Neural crest cell (in vitro differentiated cells): ENCODE measurements around the gene HNRNPH2. TPM values are rescaled to one million over a fixed set of nuclear protein-coding genes. Genes with fewer than 3 reads are reported as not detected.

Source experiments
- DNase-seq: peaks from one replicate; pipeline ENCODE4 v3.0.0; 2021; ENCODE audit warnings: low read depth, mixed read lengths, low spot score
- H3K27ac Mint-ChIP-seq: one replicate; pipeline ENCODE4 v1.8.0; 2021; ENCODE audit warnings: mild to moderate bottlenecking, mixed read lengths; ENCODE audit not compliant: unreplicated experiment
- H3K27me3 Mint-ChIP-seq: 2 replicates; pipeline ENCODE4 v1.8.0; 2021; ENCODE audit warnings: low read depth, mild to moderate bottlenecking, mixed read lengths
- H3K36me3 Mint-ChIP-seq: 2 replicates; pipeline ENCODE4 v1.8.0; 2021; ENCODE audit warnings: low read depth, mild to moderate bottlenecking, mixed read lengths
- H3K4me1 Mint-ChIP-seq: 2 replicates; pipeline ENCODE4 v1.8.0; 2021; ENCODE audit warnings: mixed read lengths
- H3K4me3 Mint-ChIP-seq: one replicate; pipeline ENCODE4 v1.8.0; 2021; ENCODE audit warnings: mild to moderate bottlenecking, mixed read lengths
- H3K9me3 Mint-ChIP-seq: 2 replicates; pipeline ENCODE4 v1.8.0; 2021; ENCODE audit warnings: mixed read lengths
- long read RNA-seq: library from polyadenylated mRNA; unstranded; transcript quantifications from one replicate; pipeline ENCODE4 v2.0.0, GENCODE V29; 2020
- total RNA-seq: library from RNA; stranded (reverse); gene quantifications from 2 replicates; pipeline ENCODE4 v1.2.1, GENCODE V29; 2021
- TF ChIP-seq, protein P1 (sequence below): fragments of 200-600 bp; sonication (generic); conservative IDR thresholded peaks from 2 replicates; pipeline ENCODE4 v1.5.0; 2021; ENCODE audit warnings: antibody characterized with exemption, mild to moderate bottlenecking

Gene HNRNPH2
- total RNA-seq: 73.3 and 74.0 TPM in 2 replicates
- long read RNA-seq, transcript HNRNPH2-201 (2 exons, 2,223 nt): major isoform, 662 of 686 reads
- long read RNA-seq, partial matches to known transcripts: 23 of 686 reads
- long read RNA-seq, other reads (novel, unspliced or antisense): 1 of 686 reads

GRCh38 chrX:101407748-101408531, at the start of gene HNRNPH2, which contains the start of gene GLA:
Gene HNRNPH2, plus strand, starts transcription at chrX:101408222. Its CDS starts 3,767 bp downstream, at chrX:101411989.
Gene GLA, minus strand, starts transcription at chrX:101407925. Its CDS starts 22 bp downstream, at chrX:101407903.
- peaks cover 24% of the 10 kb centered on the region for H3K4me1 Mint-ChIP-seq
- peaks cover 13% of the 10 kb centered on the region for H3K36me3 Mint-ChIP-seq
- TF ChIP-seq, protein P1, sequence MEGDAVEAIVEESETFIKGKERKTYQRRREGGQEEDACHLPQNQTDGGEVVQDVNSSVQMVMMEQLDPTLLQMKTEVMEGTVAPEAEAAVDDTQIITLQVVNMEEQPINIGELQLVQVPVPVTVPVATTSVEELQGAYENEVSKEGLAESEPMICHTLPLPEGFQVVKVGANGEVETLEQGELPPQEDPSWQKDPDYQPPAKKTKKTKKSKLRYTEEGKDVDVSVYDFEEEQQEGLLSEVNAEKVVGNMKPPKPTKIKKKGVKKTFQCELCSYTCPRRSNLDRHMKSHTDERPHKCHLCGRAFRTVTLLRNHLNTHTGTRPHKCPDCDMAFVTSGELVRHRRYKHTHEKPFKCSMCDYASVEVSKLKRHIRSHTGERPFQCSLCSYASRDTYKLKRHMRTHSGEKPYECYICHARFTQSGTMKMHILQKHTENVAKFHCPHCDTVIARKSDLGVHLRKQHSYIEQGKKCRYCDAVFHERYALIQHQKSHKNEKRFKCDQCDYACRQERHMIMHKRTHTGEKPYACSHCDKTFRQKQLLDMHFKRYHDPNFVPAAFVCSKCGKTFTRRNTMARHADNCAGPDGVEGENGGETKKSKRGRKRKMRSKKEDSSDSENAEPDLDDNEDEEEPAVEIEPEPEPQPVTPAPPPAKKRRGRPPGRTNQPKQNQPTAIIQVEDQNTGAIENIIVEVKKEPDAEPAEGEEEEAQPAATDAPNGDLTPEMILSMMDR: peak; percentile 33
- H3K9me3 Mint-ChIP-seq: peaks cover 6% of the 10 kb centered on the region
- DNase-seq: peak; percentile 73
- H3K4me3 Mint-ChIP-seq: peak within 1 kb of the TSS; percentile 95
- peaks cover 2% of the 10 kb centered on the region for H3K27me3 Mint-ChIP-seq
- peak within 1 kb of the TSS; percentile 99 for H3K27ac Mint-ChIP-seq

DNA sequence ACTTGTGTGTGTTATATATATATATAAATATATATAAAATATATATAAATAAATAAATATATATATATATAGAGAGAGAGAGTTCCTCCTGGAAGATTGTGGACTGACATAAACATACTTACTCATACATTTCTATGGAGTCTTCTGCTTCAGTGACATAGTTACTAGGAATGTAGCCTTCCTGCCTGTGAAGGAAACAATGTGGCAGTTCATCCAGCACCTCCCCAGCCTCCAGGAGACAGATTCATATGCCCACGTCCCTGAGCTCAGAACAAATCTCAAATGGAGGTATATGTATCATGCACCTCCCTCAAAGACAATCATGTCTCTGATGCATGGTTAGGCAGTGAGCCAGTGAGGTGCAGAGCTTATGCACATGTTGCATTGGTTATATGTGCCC, 48.1 kb upstream of the HNRNPH2 start:
- H3K4me1 Mint-ChIP-seq: no peaks in the 10 kb centered on the region
- no peaks in the 10 kb centered on the region for H3K27me3 Mint-ChIP-seq
- TF ChIP-seq, protein P1: no peak
- no peak overlapping the region for H3K27ac Mint-ChIP-seq
- peaks cover 2% of the 10 kb centered on the region for H3K9me3 Mint-ChIP-seq
- H3K4me3 Mint-ChIP-seq: no peak overlapping the region
- DNase-seq: no peak
- H3K36me3 Mint-ChIP-seq: peaks cover 2% of the 10 kb centered on the region

DNA sequence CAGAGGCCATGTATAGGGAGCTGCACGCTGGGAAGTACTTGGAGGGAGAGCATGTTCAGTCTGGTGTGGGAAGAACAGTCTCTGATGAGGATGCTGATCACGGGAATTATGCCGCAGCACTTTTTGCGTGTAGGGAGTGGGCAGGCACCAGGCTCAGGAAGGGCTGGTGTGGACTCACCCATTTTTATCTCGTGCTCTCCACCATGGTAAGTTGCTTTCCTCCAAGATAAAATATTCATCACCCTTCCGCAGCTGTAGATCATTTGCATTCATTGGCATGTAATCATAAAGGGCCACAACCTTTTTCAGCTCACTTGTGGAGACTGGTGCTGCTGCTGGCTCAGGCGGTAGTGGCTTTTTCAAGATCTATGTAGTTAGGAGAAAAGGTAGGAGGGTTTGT, 47.6 kb upstream of the HNRNPH2 start:
- Mint-ChIP-seq H3K36me3 (no peaks in the 10 kb centered on the region), H3K4me3 (no peak overlapping the region), H3K27me3 (no peaks in the 10 kb centered on the region), H3K27ac (no peak overlapping the region), H3K9me3 (peaks cover 2% of the 10 kb centered on the region), H3K4me1 (no peaks in the 10 kb centered on the region)
- TF ChIP-seq, protein P1: no peak
- DNase-seq: no peak

- H3K27me3 Mint-ChIP-seq: no peaks in the 10 kb centered on the region
- TF ChIP-seq, protein P1: no peak
- no peaks in the 10 kb centered on the region for H3K36me3 Mint-ChIP-seq
- H3K4me1 Mint-ChIP-seq: no peaks in the 10 kb centered on the region
- H3K4me3 Mint-ChIP-seq: no peak overlapping the region
- DNase-seq: no peak
- no peaks in the 10 kb centered on the region for H3K9me3 Mint-ChIP-seq
- no peak overlapping the region for H3K27ac Mint-ChIP-seq
These were observed 45.9 kb upstream of the HNRNPH2 start for GRCh38 chrX:101362116-101362515.

- Mint-ChIP-seq H3K9me3 (no peaks in the 10 kb centered on the region), H3K36me3 (no peaks in the 10 kb centered on the region), H3K27ac (peak overlapping the region; percentile 72), H3K4me1 (no peaks in the 10 kb centered on the region), H3K4me3 (no peak overlapping the region), H3K27me3 (no peaks in the 10 kb centered on the region)
- DNase-seq: no peak
- TF ChIP-seq, protein P1: no peak
These were observed 45.3 kb upstream of the HNRNPH2 start for GRCh38 chrX:101362757-101363156.
